ENCODE measurements around the gene BCL6.

Gene BCL6

DNA sequence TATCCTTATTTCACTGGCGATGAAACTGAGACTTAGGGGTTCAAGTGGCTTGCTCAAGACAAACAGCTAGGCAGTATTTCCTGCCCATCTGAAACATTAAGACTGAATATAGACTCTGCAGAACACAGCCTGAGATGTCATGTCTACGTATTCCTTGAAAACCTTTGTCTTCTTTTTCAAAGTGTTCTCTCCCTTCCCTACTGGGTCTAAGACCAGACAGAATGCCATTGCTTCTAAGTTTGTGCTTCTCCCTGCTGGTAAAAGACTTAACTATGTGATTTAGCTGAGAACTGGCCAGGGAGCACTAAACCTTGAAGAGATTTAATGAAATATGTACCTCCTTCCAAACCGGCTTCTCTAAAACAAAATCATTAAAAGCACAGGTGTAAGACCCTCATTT lies 9.9 kb downstream of the BCL6 start:
- H3K4me2 ChIP-seq (ENCODE audit: low read length): no peak overlapping the region
- TF ChIP-seq, protein P1, sequence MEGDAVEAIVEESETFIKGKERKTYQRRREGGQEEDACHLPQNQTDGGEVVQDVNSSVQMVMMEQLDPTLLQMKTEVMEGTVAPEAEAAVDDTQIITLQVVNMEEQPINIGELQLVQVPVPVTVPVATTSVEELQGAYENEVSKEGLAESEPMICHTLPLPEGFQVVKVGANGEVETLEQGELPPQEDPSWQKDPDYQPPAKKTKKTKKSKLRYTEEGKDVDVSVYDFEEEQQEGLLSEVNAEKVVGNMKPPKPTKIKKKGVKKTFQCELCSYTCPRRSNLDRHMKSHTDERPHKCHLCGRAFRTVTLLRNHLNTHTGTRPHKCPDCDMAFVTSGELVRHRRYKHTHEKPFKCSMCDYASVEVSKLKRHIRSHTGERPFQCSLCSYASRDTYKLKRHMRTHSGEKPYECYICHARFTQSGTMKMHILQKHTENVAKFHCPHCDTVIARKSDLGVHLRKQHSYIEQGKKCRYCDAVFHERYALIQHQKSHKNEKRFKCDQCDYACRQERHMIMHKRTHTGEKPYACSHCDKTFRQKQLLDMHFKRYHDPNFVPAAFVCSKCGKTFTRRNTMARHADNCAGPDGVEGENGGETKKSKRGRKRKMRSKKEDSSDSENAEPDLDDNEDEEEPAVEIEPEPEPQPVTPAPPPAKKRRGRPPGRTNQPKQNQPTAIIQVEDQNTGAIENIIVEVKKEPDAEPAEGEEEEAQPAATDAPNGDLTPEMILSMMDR (IDR thresholded peaks at IDR 0.05; ENCODE audit: low read depth, low read length, poor library complexity, severe bottlenecking): no peak
- no peak for TF ChIP-seq EZH2phosphoT487 (IDR thresholded peaks at IDR 0.05; ENCODE audit: borderline replicate concordance, low read length)
- no peaks in the 10 kb centered on the region for H3K9me2 ChIP-seq (replicated peaks; ENCODE audit: control insufficient read depth, low read length)
- H3K79me2 ChIP-seq (ENCODE audit: control insufficient read depth, low read length): peaks cover 100% of the 10 kb centered on the region
- peaks cover 50% of the 10 kb centered on the region for H3K4me1 ChIP-seq (ENCODE audit: control insufficient read depth, low read length)
- no peaks in the 10 kb centered on the region for H3K27me3 ChIP-seq (ENCODE audit: control insufficient read depth, low read length)
- H3K36me3 ChIP-seq (ENCODE audit: control insufficient read depth, low read length): peaks cover 100% of the 10 kb centered on the region
- no peak overlapping the region for H3K27ac ChIP-seq (ENCODE audit: low read depth, low read length)
- no peaks in the 10 kb centered on the region for H3K9me3 ChIP-seq (ENCODE audit: control insufficient read depth, insufficient read depth, low read length)
- H3K4me3 ChIP-seq (ENCODE audit: low read length): no peak overlapping the region
- H3F3A ChIP-seq (ENCODE audit: control insufficient read depth, insufficient read depth): peaks cover 74% of the 10 kb centered on the region
- peaks cover 91% of the 10 kb centered on the region for H4K20me1 ChIP-seq (ENCODE audit: control insufficient read depth, insufficient read depth, low read depth, low read length)

GRCh38 chr3:187734841-187735240 lies 10.4 kb downstream of the BCL6 start:
- Histone ChIP-seq H3K4me3 (ENCODE audit: low read length) (no peak overlapping the region), H3K36me3 (ENCODE audit: control insufficient read depth, low read length) (peaks cover 100% of the 10 kb centered on the region)

DNA sequence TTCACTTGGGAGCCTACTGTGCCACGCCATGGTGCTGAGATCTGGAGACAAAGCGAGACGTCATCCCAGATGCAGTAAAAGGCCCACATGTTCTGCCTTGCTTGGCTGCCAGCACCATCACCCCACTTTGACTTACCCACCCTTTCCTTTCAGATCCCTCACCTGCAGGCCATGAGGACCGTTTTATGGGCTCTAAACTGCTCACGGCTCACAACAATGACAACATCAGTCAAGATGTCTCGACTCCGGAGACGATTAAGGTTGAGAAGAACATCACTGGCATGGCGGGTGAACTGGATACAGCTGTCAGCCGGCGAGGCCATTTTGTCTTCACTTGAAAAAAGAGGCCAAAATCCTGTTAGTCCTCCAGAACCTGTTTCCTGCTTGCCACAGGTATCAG lies 11.9 kb downstream of the BCL6 start:
- Histone ChIP-seq H3K27me3 (ENCODE audit: control insufficient read depth, low read length) (no peaks in the 10 kb centered on the region), H3F3A (ENCODE audit: control insufficient read depth, insufficient read depth) (peaks cover 88% of the 10 kb centered on the region), H3K4me1 (ENCODE audit: control insufficient read depth, low read length) (peaks cover 31% of the 10 kb centered on the region), H3K27ac (ENCODE audit: low read depth, low read length) (no peak overlapping the region), H4K20me1 (ENCODE audit: control insufficient read depth, insufficient read depth, low read depth, low read length) (peaks cover 97% of the 10 kb centered on the region), H3K9me2 (replicated peaks; ENCODE audit: control insufficient read depth, low read length) (no peaks in the 10 kb centered on the region), H3K4me3 (ENCODE audit: low read length) (no peak overlapping the region), H3K79me2 (ENCODE audit: control insufficient read depth, low read length) (peaks cover 100% of the 10 kb centered on the region), H3K9me3 (ENCODE audit: control insufficient read depth, insufficient read depth, low read length) (no peaks in the 10 kb centered on the region), H3K36me3 (ENCODE audit: control insufficient read depth, low read length) (peaks cover 100% of the 10 kb centered on the region), H3K4me2 (ENCODE audit: low read length) (no peak overlapping the region)
- no peak for TF ChIP-seq EZH2phosphoT487 (IDR thresholded peaks at IDR 0.05; ENCODE audit: borderline replicate concordance, low read length)
- TF ChIP-seq, protein P1 (IDR thresholded peaks at IDR 0.05; ENCODE audit: low read depth, low read length, poor library complexity, severe bottlenecking): no peak

More at GRCh38 chr3:187734841-187735240, 10.4 kb downstream of the BCL6 start:
- peaks cover 80% of the 10 kb centered on the region for H3F3A ChIP-seq (ENCODE audit: control insufficient read depth, insufficient read depth)
- H3K9me3 ChIP-seq (ENCODE audit: control insufficient read depth, insufficient read depth, low read length): no peaks in the 10 kb centered on the region
- H4K20me1 ChIP-seq (ENCODE audit: control insufficient read depth, insufficient read depth, low read depth, low read length): peaks cover 96% of the 10 kb centered on the region
- H3K9me2 ChIP-seq (replicated peaks; ENCODE audit: control insufficient read depth, low read length): no peaks in the 10 kb centered on the region
- no peaks in the 10 kb centered on the region for H3K27me3 ChIP-seq (ENCODE audit: control insufficient read depth, low read length)
- H3K79me2 ChIP-seq (ENCODE audit: control insufficient read depth, low read length): peaks cover 100% of the 10 kb centered on the region
- no peak for TF ChIP-seq EZH2phosphoT487 (IDR thresholded peaks at IDR 0.05; ENCODE audit: borderline replicate concordance, low read length)
- TF ChIP-seq, protein P1 (IDR thresholded peaks at IDR 0.05; ENCODE audit: low read depth, low read length, poor library complexity, severe bottlenecking): no peak
- peaks cover 46% of the 10 kb centered on the region for H3K4me1 ChIP-seq (ENCODE audit: control insufficient read depth, low read length)
- no peak overlapping the region for H3K4me2 ChIP-seq (ENCODE audit: low read length)
- no peak overlapping the region for H3K27ac ChIP-seq (ENCODE audit: low read depth, low read length)
